GM12878 (cell line): ENCODE results near the gene HECTD2. TPM values are rescaled to one million over a fixed set of nuclear protein-coding genes. Genes with fewer than 3 reads are reported as not detected.

Experiments used
- NFYB ChIP-seq: IDR thresholded peaks from 2 replicates; pipeline ENCODE4 v1.6.1; 2011; ENCODE audit warnings: low read depth, mild to moderate bottlenecking, low read length, improper control_type of control experiment, moderate library complexity; ENCODE audit not compliant: insufficient read depth
- ZNF207 ChIP-seq: fragments of 450-650 bp; IDR thresholded peaks from 2 replicates; pipeline ENCODE4 v1.6.1; 2014; ENCODE audit warnings: antibody characterized with exemption, mild to moderate bottlenecking, borderline replicate concordance
- polyA plus RNA-seq, 11 experiments: library from polyadenylated mRNA; depleted of rRNA in 4 of 11; unstranded in 6 of 11; stranded (reverse) in 5 of 11; fragments of >200 nt; fragmentation: Nextera tagmentation in 4 of 11; fragmentation: Illumina TruSeq in 1 of 11; extraction: Ambion mirVana in 4 of 11; extraction: Trizol in 1 of 11; gene quantifications; 1 replicate in 1 of 11; 2 replicates in 10 of 11; pipeline versions ENCODE4 v1.2.1 to v1.2.3, GENCODE V29; 2011 to 2016; ENCODE audit warnings: inconsistent platforms in 2 of 11, missing spikeins in 2 of 11, low read depth in 1 of 11
- total RNA-seq, 4 experiments: library from RNA; depleted of rRNA in 3 of 4; stranded (reverse); fragments of >200 nt in 3 of 4; fragmentation: Illumina TruSeq in 1 of 4; extraction: Trizol in 1 of 4; gene quantifications; 2 replicates each; pipeline versions ENCODE4 v1.2.1 to v1.2.3, GENCODE V29; 2013 to 2021
- TF ChIP-seq, protein P1 (sequence below): fragments of 450-650 bp; IDR thresholded peaks from 2 replicates; pipeline ENCODE4 v1.6.1; 2017; ENCODE audit warnings: antibody characterized with exemption, mild to moderate bottlenecking, moderate library complexity
- TF ChIP-seq, protein P2 (sequence below): fragments of 450-650 bp; IDR thresholded peaks from 2 replicates; pipeline ENCODE4 v1.6.1; 2017; ENCODE audit warnings: mild to moderate bottlenecking, moderate library complexity
- TF ChIP-seq, protein P3 (sequence below): fragments of 450-650 bp; IDR thresholded peaks from 2 replicates; pipeline ENCODE4 v1.6.1; 2017; ENCODE audit warnings: mild to moderate bottlenecking, moderate library complexity

Gene HECTD2
- total and polyA plus RNA-seq, 10 of the 15 experiments (the other 5 are each of a cell fraction or from before 2014, with no cell fraction given) = 0.87 to 3.0 (median 1.7) TPM

- TF ChIP-seq, protein P1, sequence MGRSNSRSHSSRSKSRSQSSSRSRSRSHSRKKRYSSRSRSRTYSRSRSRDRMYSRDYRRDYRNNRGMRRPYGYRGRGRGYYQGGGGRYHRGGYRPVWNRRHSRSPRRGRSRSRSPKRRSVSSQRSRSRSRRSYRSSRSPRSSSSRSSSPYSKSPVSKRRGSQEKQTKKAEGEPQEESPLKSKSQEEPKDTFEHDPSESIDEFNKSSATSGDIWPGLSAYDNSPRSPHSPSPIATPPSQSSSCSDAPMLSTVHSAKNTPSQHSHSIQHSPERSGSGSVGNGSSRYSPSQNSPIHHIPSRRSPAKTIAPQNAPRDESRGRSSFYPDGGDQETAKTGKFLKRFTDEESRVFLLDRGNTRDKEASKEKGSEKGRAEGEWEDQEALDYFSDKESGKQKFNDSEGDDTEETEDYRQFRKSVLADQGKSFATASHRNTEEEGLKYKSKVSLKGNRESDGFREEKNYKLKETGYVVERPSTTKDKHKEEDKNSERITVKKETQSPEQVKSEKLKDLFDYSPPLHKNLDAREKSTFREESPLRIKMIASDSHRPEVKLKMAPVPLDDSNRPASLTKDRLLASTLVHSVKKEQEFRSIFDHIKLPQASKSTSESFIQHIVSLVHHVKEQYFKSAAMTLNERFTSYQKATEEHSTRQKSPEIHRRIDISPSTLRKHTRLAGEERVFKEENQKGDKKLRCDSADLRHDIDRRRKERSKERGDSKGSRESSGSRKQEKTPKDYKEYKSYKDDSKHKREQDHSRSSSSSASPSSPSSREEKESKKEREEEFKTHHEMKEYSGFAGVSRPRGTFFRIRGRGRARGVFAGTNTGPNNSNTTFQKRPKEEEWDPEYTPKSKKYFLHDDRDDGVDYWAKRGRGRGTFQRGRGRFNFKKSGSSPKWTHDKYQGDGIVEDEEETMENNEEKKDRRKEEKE = no peak
- TF ChIP-seq, protein P2, sequence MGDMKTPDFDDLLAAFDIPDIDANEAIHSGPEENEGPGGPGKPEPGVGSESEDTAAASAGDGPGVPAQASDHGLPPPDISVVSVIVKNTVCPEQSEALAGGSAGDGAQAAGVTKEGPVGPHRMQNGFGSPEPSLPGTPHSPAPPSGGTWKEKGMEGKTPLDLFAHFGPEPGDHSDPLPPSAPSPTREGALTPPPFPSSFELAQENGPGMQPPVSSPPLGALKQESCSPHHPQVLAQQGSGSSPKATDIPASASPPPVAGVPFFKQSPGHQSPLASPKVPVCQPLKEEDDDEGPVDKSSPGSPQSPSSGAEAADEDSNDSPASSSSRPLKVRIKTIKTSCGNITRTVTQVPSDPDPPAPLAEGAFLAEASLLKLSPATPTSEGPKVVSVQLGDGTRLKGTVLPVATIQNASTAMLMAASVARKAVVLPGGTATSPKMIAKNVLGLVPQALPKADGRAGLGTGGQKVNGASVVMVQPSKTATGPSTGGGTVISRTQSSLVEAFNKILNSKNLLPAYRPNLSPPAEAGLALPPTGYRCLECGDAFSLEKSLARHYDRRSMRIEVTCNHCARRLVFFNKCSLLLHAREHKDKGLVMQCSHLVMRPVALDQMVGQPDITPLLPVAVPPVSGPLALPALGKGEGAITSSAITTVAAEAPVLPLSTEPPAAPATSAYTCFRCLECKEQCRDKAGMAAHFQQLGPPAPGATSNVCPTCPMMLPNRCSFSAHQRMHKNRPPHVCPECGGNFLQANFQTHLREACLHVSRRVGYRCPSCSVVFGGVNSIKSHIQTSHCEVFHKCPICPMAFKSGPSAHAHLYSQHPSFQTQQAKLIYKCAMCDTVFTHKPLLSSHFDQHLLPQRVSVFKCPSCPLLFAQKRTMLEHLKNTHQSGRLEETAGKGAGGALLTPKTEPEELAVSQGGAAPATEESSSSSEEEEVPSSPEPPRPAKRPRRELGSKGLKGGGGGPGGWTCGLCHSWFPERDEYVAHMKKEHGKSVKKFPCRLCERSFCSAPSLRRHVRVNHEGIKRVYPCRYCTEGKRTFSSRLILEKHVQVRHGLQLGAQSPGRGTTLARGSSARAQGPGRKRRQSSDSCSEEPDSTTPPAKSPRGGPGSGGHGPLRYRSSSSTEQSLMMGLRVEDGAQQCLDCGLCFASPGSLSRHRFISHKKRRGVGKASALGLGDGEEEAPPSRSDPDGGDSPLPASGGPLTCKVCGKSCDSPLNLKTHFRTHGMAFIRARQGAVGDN = no peak
- TF ChIP-seq, protein P3, sequence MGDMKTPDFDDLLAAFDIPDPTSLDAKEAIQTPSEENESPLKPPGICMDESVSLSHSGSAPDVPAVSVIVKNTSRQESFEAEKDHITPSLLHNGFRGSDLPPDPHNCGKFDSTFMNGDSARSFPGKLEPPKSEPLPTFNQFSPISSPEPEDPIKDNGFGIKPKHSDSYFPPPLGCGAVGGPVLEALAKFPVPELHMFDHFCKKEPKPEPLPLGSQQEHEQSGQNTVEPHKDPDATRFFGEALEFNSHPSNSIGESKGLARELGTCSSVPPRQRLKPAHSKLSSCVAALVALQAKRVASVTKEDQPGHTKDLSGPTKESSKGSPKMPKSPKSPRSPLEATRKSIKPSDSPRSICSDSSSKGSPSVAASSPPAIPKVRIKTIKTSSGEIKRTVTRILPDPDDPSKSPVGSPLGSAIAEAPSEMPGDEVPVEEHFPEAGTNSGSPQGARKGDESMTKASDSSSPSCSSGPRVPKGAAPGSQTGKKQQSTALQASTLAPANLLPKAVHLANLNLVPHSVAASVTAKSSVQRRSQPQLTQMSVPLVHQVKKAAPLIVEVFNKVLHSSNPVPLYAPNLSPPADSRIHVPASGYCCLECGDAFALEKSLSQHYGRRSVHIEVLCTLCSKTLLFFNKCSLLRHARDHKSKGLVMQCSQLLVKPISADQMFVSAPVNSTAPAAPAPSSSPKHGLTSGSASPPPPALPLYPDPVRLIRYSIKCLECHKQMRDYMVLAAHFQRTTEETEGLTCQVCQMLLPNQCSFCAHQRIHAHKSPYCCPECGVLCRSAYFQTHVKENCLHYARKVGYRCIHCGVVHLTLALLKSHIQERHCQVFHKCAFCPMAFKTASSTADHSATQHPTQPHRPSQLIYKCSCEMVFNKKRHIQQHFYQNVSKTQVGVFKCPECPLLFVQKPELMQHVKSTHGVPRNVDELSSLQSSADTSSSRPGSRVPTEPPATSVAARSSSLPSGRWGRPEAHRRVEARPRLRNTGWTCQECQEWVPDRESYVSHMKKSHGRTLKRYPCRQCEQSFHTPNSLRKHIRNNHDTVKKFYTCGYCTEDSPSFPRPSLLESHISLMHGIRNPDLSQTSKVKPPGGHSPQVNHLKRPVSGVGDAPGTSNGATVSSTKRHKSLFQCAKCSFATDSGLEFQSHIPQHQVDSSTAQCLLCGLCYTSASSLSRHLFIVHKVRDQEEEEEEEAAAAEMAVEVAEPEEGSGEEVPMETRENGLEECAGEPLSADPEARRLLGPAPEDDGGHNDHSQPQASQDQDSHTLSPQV = no peak
- no peak for TF ChIP-seq ZNF207
- no peak for TF ChIP-seq NFYB
Observed at GRCh38 chr10:91472911-91473310, 62.8 kb downstream of the HECTD2 start (continued).
